ENCODE data around the gene SHC2. TPM values are rescaled to one million over a fixed set of nuclear protein-coding genes. Genes with fewer than 3 reads are reported as not detected.
A peak's percentile ranks its signal among the peaks of the same experiment; 100 is the strongest.

Gene SHC2
- total and polyA plus RNA-seq, 2 of the 13 experiments (the other 11 are each of a cell fraction or from before 2014, with no cell fraction given) = 9.0 to 18.3 TPM

- TF ChIP-seq BHLHE40 (IDR thresholded peaks at IDR 0.05; ENCODE audit: low read length) = no peak
- peak; percentile 78 for TF ChIP-seq STAG1 (CRISPR knock-in tag; IDR thresholded peaks at IDR 0.05)
- TF ChIP-seq ZNF512B (CRISPR knock-in tag; IDR thresholded peaks at IDR 0.05; ENCODE audit: borderline replicate concordance) = peak; percentile 37; the same call in 1 of the 2 replicates
- no peak for TF ChIP-seq ZNF451 (CRISPR knock-in tag; IDR thresholded peaks at IDR 0.05)
- peak; percentile 74; the same call in 1 of the 2 replicates for TF ChIP-seq MAF1 (CRISPR knock-in tag; IDR thresholded peaks at IDR 0.05; ENCODE audit: borderline replicate concordance)
- TF ChIP-seq HCFC1 (IDR thresholded peaks at IDR 0.05; ENCODE audit: low read depth, low read length) = no peak; the same call in 1 of the 2 replicates
- no peak for TF ChIP-seq ZNF251 (CRISPR knock-in tag; IDR thresholded peaks at IDR 0.05)
- peak; percentile 80 for TF ChIP-seq TBX2 (CRISPR knock-in tag; IDR thresholded peaks at IDR 0.05; ENCODE audit: borderline replicate concordance)
- peak; percentile 71; the same call in 1 of the 2 replicates for TF ChIP-seq KDM2A (CRISPR knock-in tag; IDR thresholded peaks at IDR 0.05; ENCODE audit: borderline replicate concordance, low read depth)
- no peak for TF ChIP-seq TERF1 (CRISPR knock-in tag; IDR thresholded peaks at IDR 0.05)
- TF ChIP-seq SOX5 (CRISPR knock-in tag; IDR thresholded peaks at IDR 0.05; ENCODE audit: borderline replicate concordance) = no peak
- no peak for TF ChIP-seq BCLAF1 (IDR thresholded peaks at IDR 0.05)
- no peak for TF ChIP-seq ZNF570 (CRISPR knock-in tag; IDR thresholded peaks at IDR 0.05; ENCODE audit: borderline replicate concordance)
- 0 out of 2 replicates have a peak, but pooled peaks have one; percentile 60 for TF ChIP-seq AHR (CRISPR knock-in tag; IDR thresholded peaks at IDR 0.05)
- TF ChIP-seq CREM (IDR thresholded peaks at IDR 0.05) = no peak
- no peak for TF ChIP-seq CREM (CRISPR knock-in tag; IDR thresholded peaks at IDR 0.05)
- no peak for TF ChIP-seq MED13 (CRISPR knock-in tag; IDR thresholded peaks at IDR 0.05)
- peak; percentile 25 for TF ChIP-seq HNRNPLL (IDR thresholded peaks at IDR 0.05; ENCODE audit: low read depth, low read length, poor library complexity, severe bottlenecking)
- no peak for TF ChIP-seq ZNF282 (IDR thresholded peaks at IDR 0.05; ENCODE audit: partially characterized antibody)
- TF ChIP-seq SAFB2 (CRISPR knock-in tag; IDR thresholded peaks at IDR 0.05; ENCODE audit: borderline replicate concordance, low read depth) = no peak; the same call in 1 of the 2 replicates
- TF ChIP-seq ZNF530 (CRISPR knock-in tag; IDR thresholded peaks at IDR 0.05; ENCODE audit: low read depth) = no peak
- no peak for TF ChIP-seq TBP (CRISPR knock-in tag; IDR thresholded peaks at IDR 0.05)
These were observed 45.8 kb upstream of the SHC2 start (continued) for GRCh38 chr19:506404-507285.
